HG03066 (cell line): ENCODE measurements around the gene PTPRH.
"Not testable (repeated sequence)": the region's sequence is repeated elsewhere in the genome, so short reads cannot be mapped to it uniquely, and the experiment has no call there.

Experiments
- ATAC-seq: cut with Tn5 transposase; IDR thresholded peaks from one replicate; pipeline ENCODE4 v1.9.1; 2021; ENCODE audit warnings: low read depth; ENCODE audit not compliant: unreplicated experiment

The PTPRH gene

GRCh38 chr19:55186080-55186479 lies 23.2 kb downstream of the PTPRH start:
- ATAC-seq: no peak

- no peak for ATAC-seq
Measured at GRCh38 chr19:55181740-55182139, 27.6 kb downstream of the PTPRH start.

- ATAC-seq: peak; percentile 14
Measured at GRCh38 chr19:55179606-55180484, 29.5 kb downstream of the PTPRH start, which contains the start of gene SYT5. Gene SYT5, minus strand, starts transcription at chr19:55180289. Its CDS starts 1,248 bp downstream, at chr19:55179041.

GRCh38 chr19:55178781-55179599 lies 30.3 kb downstream of the PTPRH start:
- ATAC-seq: peak; percentile 78

- no peak for ATAC-seq
Measured at GRCh38 chr19:55176076-55176475, 33.2 kb downstream of the PTPRH start.

DNA sequence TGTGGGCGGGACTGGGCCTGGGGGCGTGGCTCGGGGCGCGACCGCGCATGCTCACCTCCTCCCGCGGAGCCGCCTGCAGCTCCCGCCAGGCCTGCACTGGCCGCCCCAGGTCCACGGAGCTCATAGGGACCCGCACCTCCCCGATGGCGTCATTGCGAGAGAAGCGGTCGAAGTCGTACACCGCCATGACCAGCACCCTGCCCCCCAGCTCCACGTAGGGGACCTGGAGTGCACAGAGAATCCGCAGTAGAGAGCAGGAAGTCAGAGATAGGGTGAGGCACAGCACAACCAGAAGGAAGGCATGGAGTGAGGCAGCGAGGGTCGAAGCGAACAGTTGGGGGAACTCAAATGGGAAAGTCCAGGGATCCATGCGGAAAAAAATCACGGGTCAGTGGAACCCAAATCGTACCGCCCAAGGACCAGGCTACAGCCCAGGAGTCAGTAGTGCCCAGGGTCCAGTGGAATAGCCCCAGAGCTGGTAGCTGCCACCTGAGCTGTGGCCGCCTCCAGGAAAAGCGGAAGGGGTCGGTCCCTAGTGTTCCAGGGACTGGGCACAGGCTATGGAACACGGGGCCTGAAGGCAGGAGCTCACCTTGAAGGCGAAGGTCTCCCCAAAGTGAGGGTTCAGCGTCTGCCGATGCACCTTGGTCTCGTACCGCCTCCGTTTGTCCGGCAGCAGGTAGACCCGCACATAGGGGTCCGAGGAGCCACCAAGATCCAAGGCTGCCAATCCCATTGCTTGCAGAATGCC lies 34.0 kb downstream of the PTPRH start:
- ATAC-seq: no peak

DNA sequence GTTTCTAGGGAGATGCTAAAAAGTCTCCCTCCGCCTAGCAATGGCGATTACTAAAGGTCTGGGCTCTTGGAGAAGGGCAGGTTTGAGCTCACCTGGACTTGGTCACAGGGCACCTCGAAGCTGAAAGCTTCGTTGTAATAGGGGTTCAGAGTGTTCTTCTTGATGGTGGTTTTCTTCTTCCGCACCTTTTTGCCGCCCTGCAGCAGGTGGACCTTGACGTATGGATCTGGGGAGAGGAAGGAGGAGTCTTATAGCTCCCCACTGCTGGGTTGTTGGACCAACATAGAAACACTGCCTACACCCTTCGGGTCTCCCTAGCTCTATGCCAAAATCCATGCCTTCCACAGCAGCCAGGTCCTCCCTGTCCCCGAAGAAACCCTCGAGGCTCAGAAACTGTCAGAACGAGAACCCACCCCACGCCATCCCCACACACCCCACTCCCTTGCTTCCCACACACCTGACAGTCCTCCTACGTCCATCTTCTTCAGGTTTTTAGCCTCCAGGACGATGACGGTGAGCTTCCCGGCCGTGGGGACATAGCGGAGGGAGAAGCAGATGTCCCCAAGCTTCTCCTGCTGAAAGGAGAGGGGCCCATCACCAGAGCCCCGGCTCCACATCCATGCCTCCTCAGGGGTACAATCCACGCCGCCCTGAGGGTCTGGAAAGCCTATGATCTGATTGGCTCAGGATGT lies 34.7 kb downstream of the PTPRH start:
- no peak for ATAC-seq

DNA sequence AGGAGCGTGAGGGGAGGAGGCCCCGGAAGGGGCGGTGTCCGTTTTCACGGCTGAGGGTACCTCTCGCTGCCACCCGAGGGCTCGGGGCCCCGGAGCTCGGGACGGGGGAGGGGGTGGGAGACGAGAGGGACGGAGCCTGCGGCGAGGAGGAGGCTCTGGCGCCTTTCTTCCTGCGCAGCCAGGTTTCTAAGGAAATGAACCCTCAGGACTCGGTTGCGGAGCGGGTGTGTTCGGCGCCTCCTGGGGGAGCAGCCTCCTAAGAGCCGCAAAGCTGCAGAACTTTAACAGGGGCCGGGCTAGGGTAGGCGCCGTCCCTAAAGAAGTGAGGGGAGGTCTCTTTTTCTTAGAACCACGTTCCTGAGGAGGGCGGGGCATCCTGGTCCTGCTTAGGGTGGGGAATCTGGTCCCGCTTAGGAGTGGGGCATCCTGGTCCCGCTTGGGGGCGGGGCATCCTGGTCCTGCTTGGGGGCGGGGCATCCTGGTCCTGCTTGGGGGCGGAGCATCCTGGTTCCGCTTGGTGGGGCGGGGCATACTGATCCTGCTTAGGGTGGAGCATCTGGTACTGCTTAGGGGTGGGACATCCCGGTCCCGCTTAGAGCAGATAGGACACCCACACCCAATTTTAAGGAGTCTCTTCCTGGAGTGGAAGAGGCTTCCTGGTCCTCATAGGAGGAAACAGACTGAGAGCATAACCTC lies 35.4 kb downstream of the PTPRH start:
- no peak for ATAC-seq

- no peak for ATAC-seq
Measured at GRCh38 chr19:55173186-55173713, 36.1 kb downstream of the PTPRH start.

GRCh38 chr19:55172741-55173140 lies 36.6 kb downstream of the PTPRH start:
- ATAC-seq: no peak

GRCh38 chr19:55172318-55172717 lies 37.0 kb downstream of the PTPRH start:
- not testable (repeated sequence) for ATAC-seq

GRCh38 chr19:55171440-55171839 lies 37.9 kb downstream of the PTPRH start:
- no peak for ATAC-seq

GRCh38 chr19:55169136-55169535 lies 40.2 kb downstream of the PTPRH start:
- no peak for ATAC-seq

- ATAC-seq: peak; percentile 75
Measured at GRCh38 chr19:55166530-55167268, 42.6 kb downstream of the PTPRH start, which contains the start of gene DNAAF3. Gene DNAAF3, minus strand, starts transcription at chr19:55166613. Its CDS starts 200 bp downstream, at chr19:55166413.

DNA sequence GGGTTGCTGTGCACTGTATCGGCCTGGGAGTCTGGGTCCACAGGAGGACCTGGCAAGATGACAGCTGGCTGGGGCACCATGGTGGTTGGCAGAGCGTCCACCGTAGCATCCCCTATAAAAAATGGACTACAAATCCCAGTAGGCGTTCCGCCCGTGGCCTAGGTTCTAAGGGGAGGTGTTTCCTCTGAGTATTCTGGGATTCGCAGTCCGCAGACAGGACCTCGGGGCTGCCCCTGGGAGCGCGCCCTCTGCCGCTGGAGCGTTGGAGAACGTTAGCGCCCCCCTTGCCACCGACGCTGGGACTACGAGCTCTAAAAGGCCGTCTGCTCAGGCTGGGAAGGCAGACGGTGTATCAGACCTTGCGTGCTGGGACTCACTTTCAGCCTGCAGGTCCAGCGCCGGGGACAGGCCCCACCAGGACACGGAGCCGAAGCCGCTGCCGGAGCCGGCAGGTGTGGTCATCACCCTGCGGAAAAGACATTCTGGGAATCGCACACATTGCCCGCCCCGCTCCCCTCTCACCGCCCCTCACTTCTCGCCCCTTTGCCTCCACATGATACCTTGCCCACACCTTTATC lies 43.3 kb downstream of the PTPRH start:
- no peak for ATAC-seq

GRCh38 chr19:55161571-55162322 lies 47.6 kb downstream of the PTPRH start:
- ATAC-seq: no peak

GRCh38 chr19:55160986-55161365 lies 48.3 kb downstream of the PTPRH start:
- no peak for ATAC-seq
